K562 (cell line): Measurements from ENCODE around the gene MCL1. TPM values are rescaled to one million over a fixed set of nuclear protein-coding genes. Genes with fewer than 3 reads are reported as not detected.

Source experiments
- ARNT ChIP-seq, 2 experiments: fragments of 450-650 bp; IDR thresholded peaks; 2 replicates each; pipeline ENCODE4 v1.6.1; 2016; ENCODE audit warnings: mild to moderate bottlenecking in 1 of 2
- CBX3 ChIP-seq, 2 experiments: IDR thresholded peaks; 1 replicate in 1 of 2; 2 replicates in 1 of 2; pipeline ENCODE4 v1.6.1; 2012; ENCODE audit warnings: inconsistent platforms in 2 of 2, low read length in 2 of 2, borderline replicate concordance in 1 of 2, control low read depth in 1 of 2
- CBX8 ChIP-seq: fragments of 200-600 bp; sonication (generic); IDR thresholded peaks from 2 replicates; pipeline ENCODE4 v1.6.1; 2012; ENCODE audit warnings: borderline replicate concordance, mixed run types, low read depth, mild to moderate bottlenecking, moderate library complexity, mixed read lengths, low read length, control low read depth, inconsistent platforms; ENCODE audit not compliant: poor library complexity, severe bottlenecking; ENCODE audit errors: extremely low read depth
- DDX20 ChIP-seq: fragments of 450-650 bp; IDR thresholded peaks from 2 replicates; pipeline ENCODE4 v1.6.1; 2016; ENCODE audit warnings: missing genetic modification characterization, low read depth, mild to moderate bottlenecking, missing compliant biosample characterization, moderate library complexity
- ELF1 ChIP-seq: fragments of 200-800 bp; sonication (Bioruptor generic); IDR thresholded peaks from 2 replicates; pipeline ENCODE4 v1.6.1; 2016; ENCODE audit warnings: missing genetic modification characterization, missing compliant biosample characterization
- HCFC1 ChIP-seq: IDR thresholded peaks from 2 replicates; pipeline ENCODE4 v1.6.1; 2012; ENCODE audit warnings: low read depth, low read length, improper control_type of control experiment
- HNRNPUL1 ChIP-seq: fragments of 200-400 bp; formaldehyde crosslinking; IDR thresholded peaks from 2 replicates; pipeline ENCODE4 v1.6.1; 2017; ENCODE audit warnings: low read length
- MAFK ChIP-seq: IDR thresholded peaks from 2 replicates; pipeline ENCODE4 v1.6.1; 2011; ENCODE audit warnings: low read length, improper control_type of control experiment
- TAF7 ChIP-seq: fragments of 450-650 bp; IDR thresholded peaks from 2 replicates; pipeline ENCODE4 v1.6.1; 2016; ENCODE audit warnings: missing genetic modification characterization, missing compliant biosample characterization
- TCF3 ChIP-seq: sonication (generic); formaldehyde crosslinking; IDR thresholded peaks from 2 replicates; pipeline ENCODE4 v1.4.0; 2020; ENCODE audit warnings: mild to moderate bottlenecking, missing genetic modification reagents
- U2AF1 ChIP-seq: fragments of 200-400 bp; formaldehyde crosslinking; optimal IDR thresholded peaks from 2 replicates; pipeline ENCODE3; 2017; ENCODE audit warnings: mild to moderate bottlenecking, low read depth, low read length, moderate library complexity
- ZC3H8 ChIP-seq: fragments of 450-650 bp; IDR thresholded peaks from 2 replicates; pipeline ENCODE4 v1.6.1; 2017
- ZFPM2 ChIP-seq: fragments of 250-450 bp; sonication (Bioruptor Pico); IDR thresholded peaks from 2 replicates; pipeline ENCODE4 v1.5.1; 2022; ENCODE audit warnings: mild to moderate bottlenecking
- ZNF217 ChIP-seq: sonication (generic); formaldehyde crosslinking; IDR thresholded peaks from 2 replicates; pipeline ENCODE4 v1.8.0; 2022; ENCODE audit warnings: mild to moderate bottlenecking, missing genetic modification reagents
- polyA plus RNA-seq, 8 experiments: library from polyadenylated mRNA; depleted of rRNA in 4 of 8; stranded (reverse) in 5 of 8; unstranded in 3 of 8; fragments of >200 nt; fragmentation: Nextera tagmentation in 2 of 8; fragmentation: Illumina TruSeq in 1 of 8; extraction: Ambion mirVana in 2 of 8; extraction: Trizol in 1 of 8; gene quantifications; 2 replicates each; pipeline versions ENCODE4 v1.2.1 to v1.2.3, GENCODE V29; 2011 to 2014; ENCODE audit warnings: inconsistent platforms in 1 of 8, missing spikeins in 1 of 8
- total RNA-seq, 7 experiments: library from RNA; depleted of rRNA in 6 of 7; stranded (reverse); fragments of >200 nt in 6 of 7; fragmentation: Illumina TruSeq in 2 of 7; extraction: Trizol in 2 of 7; gene quantifications; 2 replicates each; pipeline versions ENCODE4 v1.2.1 to v1.2.3, GENCODE V29; 2011 to 2021; ENCODE audit warnings: low replicate concordance in 1 of 7
- TF ChIP-seq, protein P1 (sequence below): sonication (generic); formaldehyde crosslinking; IDR thresholded peaks from 2 replicates; pipeline ENCODE4 v1.8.1; 2023; ENCODE audit warnings: mild to moderate bottlenecking, missing genetic modification reagents
- TF ChIP-seq, protein P2 (sequence below): fragments of 150-350 bp; conservative IDR thresholded peaks from 2 replicates; pipeline ENCODE4 v1.6.1; 2014; ENCODE audit warnings: low read length
- TF ChIP-seq, protein P3 (sequence below): sonication (generic); formaldehyde crosslinking; IDR thresholded peaks from 2 replicates; pipeline ENCODE4 v1.8.0; 2023; ENCODE audit warnings: mild to moderate bottlenecking, missing genetic modification reagents
- TF ChIP-seq, protein P4 (sequence below): fragments of 250-450 bp; sonication (Bioruptor Pico); IDR thresholded peaks from 2 replicates; pipeline ENCODE4 v1.4.0; 2020
- TF ChIP-seq, protein P5 (sequence below): fragments of 250-450 bp; sonication (Bioruptor Pico); IDR thresholded peaks from 2 replicates; pipeline ENCODE4 v1.5.0; 2021

The MCL1 gene
- total and polyA plus RNA-seq, 9 of the 15 experiments (the other 6 are each of a cell fraction or from before 2014, with no cell fraction given) = 27.1 to 224 (median 138) TPM

DNA sequence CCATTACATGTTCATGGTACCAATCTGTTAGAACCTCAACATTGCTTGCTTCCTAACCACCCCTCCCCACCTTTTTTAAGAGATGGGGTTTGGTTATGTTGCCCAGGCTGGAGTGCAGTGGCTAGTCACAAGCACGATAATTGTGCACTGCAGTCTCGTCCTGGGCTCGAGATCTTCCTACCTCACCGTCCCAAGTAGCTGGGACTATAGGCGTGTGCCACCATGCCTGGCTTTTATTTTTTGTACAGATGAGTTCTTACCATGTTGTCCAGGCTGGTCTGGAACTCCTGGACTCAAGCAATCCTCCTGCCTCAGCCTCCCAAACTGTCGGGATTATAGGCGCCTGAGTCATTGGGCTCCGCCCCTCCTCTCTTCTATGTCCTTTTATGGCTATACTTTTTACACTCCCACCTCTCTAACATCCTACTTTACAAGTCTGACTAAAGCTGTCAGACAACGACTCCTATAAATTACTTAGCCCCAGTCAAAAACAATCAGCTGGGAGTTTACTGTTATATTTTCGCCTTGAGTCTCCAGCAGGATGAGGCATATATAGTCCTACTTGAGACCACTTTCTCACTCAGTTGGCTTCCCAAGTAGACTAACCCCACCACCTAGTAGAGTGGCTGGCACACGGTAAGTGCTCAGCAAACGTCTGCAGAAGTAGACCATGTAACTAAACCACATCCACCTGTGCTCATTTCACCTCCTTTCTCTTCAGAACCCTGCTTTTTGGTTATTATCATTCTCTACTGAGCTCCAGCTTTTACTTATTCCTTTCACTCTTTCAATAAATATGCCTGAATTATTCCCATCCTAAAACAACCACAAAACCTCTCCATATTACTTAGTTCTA, 36.2 kb upstream of the MCL1 start (continued):
- TF ChIP-seq, protein P1, sequence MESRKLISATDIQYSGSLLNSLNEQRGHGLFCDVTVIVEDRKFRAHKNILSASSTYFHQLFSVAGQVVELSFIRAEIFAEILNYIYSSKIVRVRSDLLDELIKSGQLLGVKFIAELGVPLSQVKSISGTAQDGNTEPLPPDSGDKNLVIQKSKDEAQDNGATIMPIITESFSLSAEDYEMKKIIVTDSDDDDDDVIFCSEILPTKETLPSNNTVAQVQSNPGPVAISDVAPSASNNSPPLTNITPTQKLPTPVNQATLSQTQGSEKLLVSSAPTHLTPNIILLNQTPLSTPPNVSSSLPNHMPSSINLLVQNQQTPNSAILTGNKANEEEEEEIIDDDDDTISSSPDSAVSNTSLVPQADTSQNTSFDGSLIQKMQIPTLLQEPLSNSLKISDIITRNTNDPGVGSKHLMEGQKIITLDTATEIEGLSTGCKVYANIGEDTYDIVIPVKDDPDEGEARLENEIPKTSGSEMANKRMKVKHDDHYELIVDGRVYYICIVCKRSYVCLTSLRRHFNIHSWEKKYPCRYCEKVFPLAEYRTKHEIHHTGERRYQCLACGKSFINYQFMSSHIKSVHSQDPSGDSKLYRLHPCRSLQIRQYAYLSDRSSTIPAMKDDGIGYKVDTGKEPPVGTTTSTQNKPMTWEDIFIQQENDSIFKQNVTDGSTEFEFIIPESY = no peak
- TF ChIP-seq HNRNPUL1 (no peak), TCF3 (CRISPR knock-in tag) (no peak), HCFC1 (no peak), DDX20 (no peak), CBX8 (no peak), MAFK (peak; percentile 57; the same call in 1 of the 2 replicates), ZC3H8 (no peak), ARNT (IDR thresholded peaks at IDR 0.05) (no peak; a peak in 1 of 4 replicates), CBX3 (IDR thresholded peaks at IDR 0.05; ENCODE audit: borderline replicate concordance in 1 of 2, low read length in 2 of 2) (no peak; a peak in 1 of 3 replicates), TAF7 (no peak), ZNF217 (CRISPR knock-in tag) (no peak), ELF1 (no peak), U2AF1 (no peak), ZFPM2 (CRISPR knock-in tag) (no peak)
- TF ChIP-seq, protein P2, sequence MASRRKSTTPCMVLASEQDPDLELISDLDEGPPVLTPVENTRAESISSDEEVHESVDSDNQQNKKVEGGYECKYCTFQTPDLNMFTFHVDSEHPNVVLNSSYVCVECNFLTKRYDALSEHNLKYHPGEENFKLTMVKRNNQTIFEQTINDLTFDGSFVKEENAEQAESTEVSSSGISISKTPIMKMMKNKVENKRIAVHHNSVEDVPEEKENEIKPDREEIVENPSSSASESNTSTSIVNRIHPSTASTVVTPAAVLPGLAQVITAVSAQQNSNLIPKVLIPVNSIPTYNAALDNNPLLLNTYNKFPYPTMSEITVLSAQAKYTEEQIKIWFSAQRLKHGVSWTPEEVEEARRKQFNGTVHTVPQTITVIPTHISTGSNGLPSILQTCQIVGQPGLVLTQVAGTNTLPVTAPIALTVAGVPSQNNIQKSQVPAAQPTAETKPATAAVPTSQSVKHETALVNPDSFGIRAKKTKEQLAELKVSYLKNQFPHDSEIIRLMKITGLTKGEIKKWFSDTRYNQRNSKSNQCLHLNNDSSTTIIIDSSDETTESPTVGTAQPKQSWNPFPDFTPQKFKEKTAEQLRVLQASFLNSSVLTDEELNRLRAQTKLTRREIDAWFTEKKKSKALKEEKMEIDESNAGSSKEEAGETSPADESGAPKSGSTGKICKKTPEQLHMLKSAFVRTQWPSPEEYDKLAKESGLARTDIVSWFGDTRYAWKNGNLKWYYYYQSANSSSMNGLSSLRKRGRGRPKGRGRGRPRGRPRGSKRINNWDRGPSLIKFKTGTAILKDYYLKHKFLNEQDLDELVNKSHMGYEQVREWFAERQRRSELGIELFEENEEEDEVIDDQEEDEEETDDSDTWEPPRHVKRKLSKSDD = no peak
- TF ChIP-seq, protein P3, sequence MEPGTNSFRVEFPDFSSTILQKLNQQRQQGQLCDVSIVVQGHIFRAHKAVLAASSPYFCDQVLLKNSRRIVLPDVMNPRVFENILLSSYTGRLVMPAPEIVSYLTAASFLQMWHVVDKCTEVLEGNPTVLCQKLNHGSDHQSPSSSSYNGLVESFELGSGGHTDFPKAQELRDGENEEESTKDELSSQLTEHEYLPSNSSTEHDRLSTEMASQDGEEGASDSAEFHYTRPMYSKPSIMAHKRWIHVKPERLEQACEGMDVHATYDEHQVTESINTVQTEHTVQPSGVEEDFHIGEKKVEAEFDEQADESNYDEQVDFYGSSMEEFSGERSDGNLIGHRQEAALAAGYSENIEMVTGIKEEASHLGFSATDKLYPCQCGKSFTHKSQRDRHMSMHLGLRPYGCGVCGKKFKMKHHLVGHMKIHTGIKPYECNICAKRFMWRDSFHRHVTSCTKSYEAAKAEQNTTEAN (CRISPR knock-in tag) = no peak
- TF ChIP-seq, protein P4, sequence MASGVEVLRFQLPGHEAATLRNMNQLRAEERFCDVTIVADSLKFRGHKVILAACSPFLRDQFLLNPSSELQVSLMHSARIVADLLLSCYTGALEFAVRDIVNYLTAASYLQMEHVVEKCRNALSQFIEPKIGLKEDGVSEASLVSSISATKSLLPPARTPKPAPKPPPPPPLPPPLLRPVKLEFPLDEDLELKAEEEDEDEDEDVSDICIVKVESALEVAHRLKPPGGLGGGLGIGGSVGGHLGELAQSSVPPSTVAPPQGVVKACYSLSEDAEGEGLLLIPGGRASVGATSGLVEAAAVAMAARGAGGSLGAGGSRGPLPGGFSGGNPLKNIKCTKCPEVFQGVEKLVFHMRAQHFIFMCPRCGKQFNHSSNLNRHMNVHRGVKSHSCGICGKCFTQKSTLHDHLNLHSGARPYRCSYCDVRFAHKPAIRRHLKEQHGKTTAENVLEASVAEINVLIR (CRISPR knock-in tag) = no peak
- TF ChIP-seq, protein P5, sequence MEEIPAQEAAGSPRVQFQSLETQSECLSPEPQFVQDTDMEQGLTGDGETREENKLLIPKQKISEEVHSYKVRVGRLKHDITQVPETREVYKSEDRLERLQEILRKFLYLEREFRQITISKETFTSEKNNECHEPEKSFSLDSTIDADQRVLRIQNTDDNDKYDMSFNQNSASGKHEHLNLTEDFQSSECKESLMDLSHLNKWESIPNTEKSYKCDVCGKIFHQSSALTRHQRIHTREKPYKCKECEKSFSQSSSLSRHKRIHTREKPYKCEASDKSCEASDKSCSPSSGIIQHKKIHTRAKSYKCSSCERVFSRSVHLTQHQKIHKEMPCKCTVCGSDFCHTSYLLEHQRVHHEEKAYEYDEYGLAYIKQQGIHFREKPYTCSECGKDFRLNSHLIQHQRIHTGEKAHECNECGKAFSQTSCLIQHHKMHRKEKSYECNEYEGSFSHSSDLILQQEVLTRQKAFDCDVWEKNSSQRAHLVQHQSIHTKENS (CRISPR knock-in tag) = no peak
